Measurements from ENCODE around the gene RAB26. TPM values are rescaled to one million over a fixed set of nuclear protein-coding genes. Genes with fewer than 3 reads are reported as not detected.

The RAB26 gene
- total RNA-seq, 1 donor from 2014 or later, result 2.1 TPM

DNA sequence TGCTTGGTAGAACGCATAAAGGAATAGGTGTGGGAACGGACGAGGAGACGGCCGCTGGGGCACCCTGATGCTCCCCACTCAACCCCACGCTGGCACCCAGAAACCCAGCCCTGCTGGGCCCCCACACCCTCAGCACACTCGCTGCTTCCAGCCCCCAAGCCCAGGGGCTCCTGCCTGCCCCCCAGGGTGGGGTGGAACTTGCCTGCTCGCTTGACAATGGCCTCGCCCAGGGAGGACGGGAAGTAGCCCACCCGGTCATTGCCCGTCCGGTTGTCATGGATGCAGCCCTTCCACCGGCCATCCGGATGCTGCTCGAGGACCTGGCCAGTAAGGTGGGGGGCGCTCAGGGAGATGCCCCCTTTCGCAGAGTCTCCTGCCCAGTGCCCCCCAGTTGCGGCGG lies 38.1 kb downstream of the RAB26 start:
- Histone ChIP-seq H3K27me3 (no peaks in the 10 kb centered on the region), H2AFZ (replicated peaks) (no peak overlapping the region), H3K4me1 (no peaks in the 10 kb centered on the region), H4K20me1 (ENCODE audit: low read depth) (no peaks in the 10 kb centered on the region), H3K27ac (no peak overlapping the region), H3K4me3 (no peak overlapping the region), H3K9me3 (ENCODE audit: low read depth) (no peaks in the 10 kb centered on the region), H3K9ac (no peak overlapping the region), H3K4me2 (no peak overlapping the region), H3K79me2 (ENCODE audit: low read depth) (no peaks in the 10 kb centered on the region), H3K36me3 (no peaks in the 10 kb centered on the region), H3F3A (ENCODE audit: low read depth) (no peaks in the 10 kb centered on the region)
- peaks cover 2% of the 10 kb centered on the region for H3K36me3 Mint-ChIP-seq
- H3K4me1 Mint-ChIP-seq, result peaks cover 3% of the 10 kb centered on the region
- TF ChIP-seq EZH2phosphoT487 (IDR thresholded peaks at IDR 0.05) (no peak), EZH2 (IDR thresholded peaks at IDR 0.05) (no peak)
- H3K4me3 Mint-ChIP-seq, result no peak overlapping the region
- H3K27me3 Mint-ChIP-seq (ENCODE audit: insufficient read depth, low read depth), result peaks cover 9% of the 10 kb centered on the region
- DNase-seq (ENCODE audit: low spot score), result no peak
- H3K9me3 Mint-ChIP-seq, result no peaks in the 10 kb centered on the region
- H3K27ac Mint-ChIP-seq, result peak overlapping the region; percentile 74

DNA sequence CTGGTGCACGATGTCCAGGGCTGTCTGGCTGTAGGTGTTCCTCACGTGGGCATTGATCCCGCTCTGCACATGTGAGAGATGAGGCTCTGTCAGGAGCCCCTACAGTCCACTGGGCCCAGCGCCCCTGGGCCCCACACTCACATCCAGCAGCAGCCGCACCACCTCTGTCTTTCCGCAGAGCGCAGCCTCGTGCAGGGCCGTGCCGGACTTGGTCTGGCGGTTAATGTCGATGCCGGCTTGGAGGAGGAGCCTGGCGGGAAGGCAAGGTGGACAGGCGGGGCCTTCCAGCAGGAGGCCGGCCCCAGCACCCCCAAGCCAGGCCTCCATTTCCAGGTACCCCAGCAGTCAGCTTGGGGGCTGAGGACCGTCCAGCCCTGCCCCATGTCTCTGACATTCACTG lies 38.8 kb downstream of the RAB26 start:
- Mint-ChIP-seq H3K27me3 (ENCODE audit: insufficient read depth, low read depth) (peaks cover 6% of the 10 kb centered on the region), H3K4me1 (no peaks in the 10 kb centered on the region), H3K36me3 (peaks cover under 1% of the 10 kb centered on the region), H3K4me3 (no peak overlapping the region), H3K27ac (no peak overlapping the region), H3K9me3 (no peaks in the 10 kb centered on the region)
- Histone ChIP-seq H3K4me2 (no peak overlapping the region), H3K36me3 (no peaks in the 10 kb centered on the region), H3K9ac (no peak overlapping the region), H3K27me3 (no peaks in the 10 kb centered on the region), H3F3A (ENCODE audit: low read depth) (no peaks in the 10 kb centered on the region), H3K4me1 (no peaks in the 10 kb centered on the region), H4K20me1 (ENCODE audit: low read depth) (no peaks in the 10 kb centered on the region), H2AFZ (replicated peaks) (no peak overlapping the region), H3K27ac (no peak overlapping the region), H3K79me2 (ENCODE audit: low read depth) (no peaks in the 10 kb centered on the region), H3K9me3 (ENCODE audit: low read depth) (no peaks in the 10 kb centered on the region), H3K4me3 (no peak overlapping the region)
- TF ChIP-seq EZH2 (IDR thresholded peaks at IDR 0.05) (no peak), EZH2phosphoT487 (IDR thresholded peaks at IDR 0.05) (no peak)
- TF ChIP-seq, protein P1, sequence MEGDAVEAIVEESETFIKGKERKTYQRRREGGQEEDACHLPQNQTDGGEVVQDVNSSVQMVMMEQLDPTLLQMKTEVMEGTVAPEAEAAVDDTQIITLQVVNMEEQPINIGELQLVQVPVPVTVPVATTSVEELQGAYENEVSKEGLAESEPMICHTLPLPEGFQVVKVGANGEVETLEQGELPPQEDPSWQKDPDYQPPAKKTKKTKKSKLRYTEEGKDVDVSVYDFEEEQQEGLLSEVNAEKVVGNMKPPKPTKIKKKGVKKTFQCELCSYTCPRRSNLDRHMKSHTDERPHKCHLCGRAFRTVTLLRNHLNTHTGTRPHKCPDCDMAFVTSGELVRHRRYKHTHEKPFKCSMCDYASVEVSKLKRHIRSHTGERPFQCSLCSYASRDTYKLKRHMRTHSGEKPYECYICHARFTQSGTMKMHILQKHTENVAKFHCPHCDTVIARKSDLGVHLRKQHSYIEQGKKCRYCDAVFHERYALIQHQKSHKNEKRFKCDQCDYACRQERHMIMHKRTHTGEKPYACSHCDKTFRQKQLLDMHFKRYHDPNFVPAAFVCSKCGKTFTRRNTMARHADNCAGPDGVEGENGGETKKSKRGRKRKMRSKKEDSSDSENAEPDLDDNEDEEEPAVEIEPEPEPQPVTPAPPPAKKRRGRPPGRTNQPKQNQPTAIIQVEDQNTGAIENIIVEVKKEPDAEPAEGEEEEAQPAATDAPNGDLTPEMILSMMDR (IDR thresholded peaks at IDR 0.05), result no peak
- DNase-seq (ENCODE audit: low spot score), result no peak

DNA sequence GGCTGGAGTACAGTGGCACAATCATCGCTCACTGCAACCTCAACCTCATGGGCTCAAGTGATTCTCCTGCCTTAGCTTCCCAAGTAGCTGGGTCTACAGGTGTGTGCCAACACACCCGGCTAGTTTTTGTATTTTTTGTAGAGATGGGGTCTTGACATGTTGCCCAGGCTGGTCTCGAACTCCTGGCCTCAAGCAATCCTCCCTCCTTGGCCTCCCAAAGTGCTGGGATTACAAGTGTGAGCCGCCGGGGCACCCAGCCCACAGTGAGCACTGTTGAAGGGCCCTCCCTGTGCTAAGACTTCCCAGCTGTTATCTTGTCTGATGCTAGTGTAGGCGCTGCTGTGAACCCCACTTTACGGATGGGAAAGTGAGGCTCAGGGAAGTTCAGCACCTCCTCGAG lies 40.0 kb downstream of the RAB26 start:
- no peak overlapping the region for H3K4me2 ChIP-seq
- no peaks in the 10 kb centered on the region for H3K36me3 ChIP-seq
- H3K4me3 Mint-ChIP-seq, result no peak overlapping the region
- H3K9me3 Mint-ChIP-seq, result no peaks in the 10 kb centered on the region
- H3K9me3 ChIP-seq (ENCODE audit: low read depth), result no peaks in the 10 kb centered on the region
- no peaks in the 10 kb centered on the region for H3K79me2 ChIP-seq (ENCODE audit: low read depth)
- no peak overlapping the region for H3K27ac ChIP-seq
- H3K36me3 Mint-ChIP-seq, result no peaks in the 10 kb centered on the region
- no peaks in the 10 kb centered on the region for H3F3A ChIP-seq (ENCODE audit: low read depth)
- H4K20me1 ChIP-seq (ENCODE audit: low read depth), result no peaks in the 10 kb centered on the region
- H2AFZ ChIP-seq (replicated peaks), result no peak overlapping the region
- no peak for DNase-seq (ENCODE audit: low spot score)
- peaks cover 5% of the 10 kb centered on the region for H3K27me3 Mint-ChIP-seq (ENCODE audit: insufficient read depth, low read depth)
- TF ChIP-seq EZH2phosphoT487 (IDR thresholded peaks at IDR 0.05), result no peak
- no peak for TF ChIP-seq EZH2 (IDR thresholded peaks at IDR 0.05)
- TF ChIP-seq, protein P1 (IDR thresholded peaks at IDR 0.05), result no peak
- H3K27me3 ChIP-seq, result no peaks in the 10 kb centered on the region
- H3K4me3 ChIP-seq, result no peak overlapping the region
- no peaks in the 10 kb centered on the region for H3K4me1 ChIP-seq
- H3K27ac Mint-ChIP-seq, result no peak overlapping the region
- H3K4me1 Mint-ChIP-seq, result no peaks in the 10 kb centered on the region
- no peak overlapping the region for H3K9ac ChIP-seq

DNA sequence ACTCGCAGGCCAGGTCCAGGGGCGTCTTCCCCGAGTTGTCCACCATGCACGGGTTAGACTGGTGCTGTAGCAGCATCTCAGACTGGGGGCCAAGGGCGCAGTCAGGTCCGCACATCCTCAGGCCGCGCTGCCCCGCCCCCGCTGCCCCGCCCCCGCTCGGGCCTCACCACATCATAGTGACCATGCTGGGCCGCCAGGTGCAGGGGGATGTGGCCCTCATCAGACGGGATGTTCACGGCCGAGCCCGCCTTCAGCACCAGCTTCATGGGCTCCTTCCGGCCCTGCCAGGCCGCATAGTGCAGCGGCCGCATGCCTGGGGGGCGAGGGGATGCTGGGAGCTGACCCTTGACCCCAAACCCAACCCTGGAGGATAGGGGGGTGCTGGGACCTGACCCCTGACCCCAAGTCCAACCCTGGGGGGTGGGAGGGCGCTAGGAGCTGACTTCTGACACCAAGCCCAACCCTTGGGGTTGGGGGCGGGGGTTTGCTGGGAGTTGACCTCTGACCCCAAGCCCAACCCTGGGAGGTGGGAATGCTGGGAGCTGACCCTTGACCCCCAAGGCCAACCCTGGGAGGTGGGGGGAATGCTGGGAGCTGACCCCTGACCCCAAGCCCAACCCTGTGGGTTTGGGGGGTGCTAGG lies 40.9 kb downstream of the RAB26 start:
- DNase-seq (ENCODE audit: low spot score), result no peak
- Histone ChIP-seq H3K36me3 (no peaks in the 10 kb centered on the region), H4K20me1 (ENCODE audit: low read depth) (peaks cover 2% of the 10 kb centered on the region), H3K27ac (no peak overlapping the region), H2AFZ (replicated peaks) (no peak overlapping the region), H3K4me3 (no peak overlapping the region), H3K9me3 (ENCODE audit: low read depth) (no peaks in the 10 kb centered on the region), H3K9ac (no peak overlapping the region), H3K27me3 (no peaks in the 10 kb centered on the region), H3F3A (ENCODE audit: low read depth) (no peaks in the 10 kb centered on the region), H3K4me1 (no peaks in the 10 kb centered on the region), H3K79me2 (ENCODE audit: low read depth) (no peaks in the 10 kb centered on the region), H3K4me2 (no peak overlapping the region)
- Mint-ChIP-seq H3K9me3 (no peaks in the 10 kb centered on the region), H3K27me3 (ENCODE audit: insufficient read depth, low read depth) (peaks cover 2% of the 10 kb centered on the region), H3K36me3 (no peaks in the 10 kb centered on the region), H3K4me1 (peaks cover under 1% of the 10 kb centered on the region), H3K4me3 (no peak overlapping the region), H3K27ac (no peak overlapping the region)
- TF ChIP-seq EZH2phosphoT487 (IDR thresholded peaks at IDR 0.05), result no peak
- TF ChIP-seq EZH2 (IDR thresholded peaks at IDR 0.05), result no peak
- TF ChIP-seq, protein P1 (IDR thresholded peaks at IDR 0.05), result no peak

Measured in neural progenitor cell (in vitro differentiated cells).